ENCODE measurements around the gene GBP2.
"Not testable (repeated sequence)": the region's sequence is repeated elsewhere in the genome, so short reads cannot be mapped to it uniquely, and the experiment has no call there.

Gene GBP2

GRCh38 chr1:89125913-89126580 lies at the start of gene GBP2:
GBP2 (minus strand) TSS chr1:89126114; CDS start chr1:89121966, 4,148 bp downstream.
- DNase-seq (ENCODE audit: low read depth in 2 of 2), result no peak

- no peak for DNase-seq (ENCODE audit: low read depth in 2 of 2)
These were observed 48.6 kb upstream of the GBP2 start for GRCh38 chr1:89174491-89174890.

DNA sequence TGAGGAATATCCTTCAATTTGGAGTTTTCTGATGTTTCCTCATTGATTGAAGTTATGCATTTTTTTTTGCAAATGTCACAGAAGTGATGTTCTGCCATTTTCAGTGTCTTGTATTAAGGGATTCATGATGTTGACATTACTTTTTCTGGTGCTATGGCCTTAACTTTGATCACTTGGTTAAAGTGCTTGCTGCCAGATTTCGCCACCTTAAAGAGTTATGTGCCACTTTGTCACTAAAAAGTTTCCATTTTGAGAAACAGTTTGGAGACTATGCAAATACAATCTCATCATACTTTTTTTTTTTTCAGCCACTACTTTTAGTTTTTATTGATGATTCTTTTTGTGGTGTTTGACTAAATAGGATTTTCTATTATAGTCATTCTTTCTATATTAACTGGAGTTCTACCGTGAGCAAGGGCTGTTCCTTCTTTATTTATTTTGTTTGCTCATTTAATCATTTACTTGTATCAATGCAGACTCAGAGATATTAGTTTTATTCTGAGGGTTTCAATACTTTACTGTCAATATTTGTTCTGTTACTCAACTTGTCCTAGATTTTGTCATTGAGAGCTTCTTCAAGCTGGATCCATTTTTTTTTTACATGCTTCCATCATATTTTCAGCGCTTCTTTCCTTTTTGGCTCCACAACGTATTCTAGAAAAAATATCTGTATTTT lies 46.7 kb upstream of the GBP2 start:
- no peak for DNase-seq (ENCODE audit: low read depth in 2 of 2)

- DNase-seq (ENCODE audit: low read depth in 2 of 2), result no peak
These were observed 45.1 kb upstream of the GBP2 start for GRCh38 chr1:89171067-89171438.

- no peak for DNase-seq (ENCODE audit: low read depth in 2 of 2)
These were observed 44.5 kb upstream of the GBP2 start for GRCh38 chr1:89170170-89171066.

DNA sequence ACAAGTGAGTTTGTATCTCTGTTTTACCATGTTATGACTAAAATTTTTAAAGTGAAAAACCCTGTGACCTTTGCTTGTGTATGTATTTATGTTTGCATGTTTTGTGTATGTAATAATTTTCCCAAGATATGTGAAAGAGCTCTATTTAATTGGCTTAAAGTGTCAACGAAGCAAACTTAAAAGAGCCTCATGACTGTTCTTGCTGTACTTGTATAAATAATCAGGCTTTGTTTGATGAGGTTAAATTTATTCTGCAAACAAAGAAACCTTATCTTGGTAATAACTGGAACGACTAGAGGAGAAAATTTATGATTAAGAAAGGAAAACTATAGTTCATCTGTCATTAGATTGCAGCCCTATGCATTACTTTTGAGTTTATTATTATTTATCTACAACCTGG lies 43.3 kb upstream of the GBP2 start:
- no peak for DNase-seq (ENCODE audit: low read depth in 2 of 2)

DNA sequence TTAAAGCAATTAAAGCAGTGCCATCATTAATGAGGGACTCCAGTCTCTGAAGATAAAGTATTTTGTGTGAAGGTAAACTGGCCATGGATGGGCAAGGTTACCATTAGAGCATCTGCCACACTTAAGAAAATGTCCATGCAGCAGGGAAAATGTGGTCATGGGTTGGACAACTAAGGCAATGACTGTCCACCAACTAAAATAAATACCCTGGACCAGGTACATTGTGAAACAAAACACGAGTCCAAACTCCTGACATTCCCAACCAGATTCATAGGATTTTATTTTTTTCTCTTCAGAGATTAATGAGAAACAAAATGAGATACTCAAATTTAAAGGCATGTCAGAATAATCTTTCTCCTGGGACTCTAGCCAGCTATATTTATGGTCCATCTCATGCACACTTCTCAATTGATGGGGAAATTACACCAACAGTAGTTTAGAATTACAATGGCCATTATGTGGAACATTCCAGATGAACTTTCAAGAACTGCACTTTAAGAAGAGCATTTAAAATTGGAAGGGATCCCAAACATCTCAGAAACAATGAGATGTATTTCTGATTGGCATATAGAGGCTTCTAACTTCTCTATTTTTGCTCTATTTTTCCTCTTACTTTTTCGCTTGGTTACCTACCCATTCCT lies 41.8 kb upstream of the GBP2 start:
- no peak for DNase-seq (ENCODE audit: low read depth in 2 of 2)

GRCh38 chr1:89166705-89167104 lies 40.8 kb upstream of the GBP2 start:
- DNase-seq (ENCODE audit: low read depth in 2 of 2), result no peak

- no peak for DNase-seq (ENCODE audit: low read depth in 2 of 2)
These were observed 39.9 kb upstream of the GBP2 start for GRCh38 chr1:89165811-89166210.

DNA sequence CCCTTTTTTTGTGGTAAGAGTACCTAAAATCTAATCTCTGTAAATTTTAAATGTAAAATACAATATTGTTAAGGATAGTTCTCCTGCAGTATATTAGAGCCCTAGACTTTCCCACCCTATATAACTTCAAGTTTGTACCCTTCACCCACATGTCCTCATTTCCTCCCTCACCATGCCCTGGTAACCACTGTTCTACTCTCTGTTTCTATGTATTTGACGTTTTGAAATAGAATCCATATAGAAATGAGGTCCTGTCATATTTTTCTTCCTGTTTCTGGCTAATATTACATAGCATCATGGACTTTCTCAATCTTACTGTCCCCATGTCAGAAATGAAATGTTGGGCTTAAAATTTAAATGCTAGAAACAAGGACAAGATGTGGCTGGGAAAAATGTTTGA lies 25.1 kb upstream of the GBP2 start:
- no peak for DNase-seq (ENCODE audit: low read depth in 2 of 2)

GRCh38 chr1:89149976-89150375 lies 24.1 kb upstream of the GBP2 start:
- no peak for DNase-seq (ENCODE audit: low read depth in 2 of 2)

DNA sequence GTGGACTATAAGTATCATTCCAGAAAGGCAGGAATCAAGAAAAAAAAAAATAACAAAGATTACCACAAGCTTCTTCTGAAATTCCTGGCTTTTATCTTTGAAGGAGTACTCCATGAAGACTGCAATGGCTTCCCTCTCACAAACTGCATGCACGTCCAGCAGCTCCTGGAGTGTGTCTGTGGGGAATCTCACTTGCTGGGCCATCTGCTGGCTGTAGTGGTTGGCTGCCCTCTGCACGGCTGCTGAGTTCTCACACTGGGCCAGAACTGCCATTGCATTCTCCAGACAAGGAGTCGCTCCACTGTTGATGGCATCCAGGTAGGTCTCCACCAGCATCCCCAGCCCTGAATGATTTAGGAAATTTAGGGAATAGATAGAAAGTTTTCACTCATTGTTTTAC lies 23.3 kb upstream of the GBP2 start:
- no peak for DNase-seq (ENCODE audit: low read depth in 2 of 2)

DNA sequence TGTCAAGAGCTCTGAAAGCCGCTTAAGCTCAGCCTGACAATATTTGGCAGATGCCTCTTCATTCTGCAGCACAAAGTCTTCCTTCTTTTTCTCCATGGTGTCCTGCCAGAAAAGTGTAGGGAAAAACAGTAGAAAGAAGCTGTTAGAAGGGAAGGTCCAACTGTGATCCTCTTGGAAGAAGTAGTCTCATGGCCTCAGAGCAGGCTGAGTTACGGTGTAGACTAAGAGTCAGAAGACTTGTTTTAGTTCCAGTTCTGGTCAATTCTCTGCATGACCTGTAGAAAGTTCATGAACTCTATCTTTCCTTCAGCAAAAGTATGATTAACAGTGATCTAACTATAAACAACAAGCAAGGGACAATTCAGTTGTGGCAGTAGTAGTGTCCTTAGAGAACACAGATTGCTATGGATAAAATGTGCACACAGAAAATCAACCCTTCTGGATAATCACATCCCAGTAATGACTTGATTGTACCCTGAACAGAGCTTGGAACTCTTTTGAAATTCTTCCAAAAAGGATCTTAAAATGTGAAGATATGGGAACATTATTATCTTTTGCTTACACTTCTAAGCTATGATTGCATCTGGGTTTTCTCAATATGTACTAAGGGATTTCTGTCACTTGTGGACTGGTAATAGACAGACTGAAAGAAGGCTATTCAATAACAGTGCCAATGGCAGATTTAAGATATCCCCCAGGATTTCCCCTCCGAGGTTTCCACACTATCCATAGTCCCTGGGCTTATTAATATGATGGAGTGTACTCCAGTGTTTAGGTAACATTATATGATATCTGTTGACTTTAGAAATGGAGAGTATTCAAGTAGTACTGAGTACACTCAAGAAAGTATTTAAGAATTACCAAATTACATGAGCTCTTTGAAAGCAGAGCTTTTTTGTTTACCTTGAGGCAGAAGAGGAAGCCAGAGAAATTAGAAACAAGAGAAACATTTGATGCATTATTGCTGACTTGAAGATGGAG lies 22.1 kb upstream of the GBP2 start:
- no peak for DNase-seq (ENCODE audit: low read depth in 2 of 2)

DNA sequence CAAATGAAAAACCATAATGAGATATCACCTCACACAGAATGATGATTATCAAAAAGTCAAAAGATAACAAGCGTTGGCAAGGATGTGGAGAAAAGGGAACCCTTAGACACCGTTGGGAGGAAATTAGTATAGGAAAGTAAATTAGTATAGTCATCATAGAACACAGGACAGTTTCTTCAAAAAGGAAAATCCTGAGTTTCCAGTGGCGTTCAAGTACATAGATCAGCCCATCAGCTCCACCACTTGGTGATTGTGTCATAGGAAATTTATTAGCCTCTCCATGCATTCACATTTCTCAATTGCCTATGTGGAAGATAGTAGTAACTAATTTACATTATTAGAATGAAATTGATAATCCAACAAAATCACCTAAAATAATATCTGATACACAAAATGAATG lies 20.8 kb upstream of the GBP2 start:
- no peak for DNase-seq (ENCODE audit: low read depth in 2 of 2)

- no peak for DNase-seq (ENCODE audit: low read depth in 2 of 2)
These were observed 17.6 kb upstream of the GBP2 start for GRCh38 chr1:89143484-89143883.

DNA sequence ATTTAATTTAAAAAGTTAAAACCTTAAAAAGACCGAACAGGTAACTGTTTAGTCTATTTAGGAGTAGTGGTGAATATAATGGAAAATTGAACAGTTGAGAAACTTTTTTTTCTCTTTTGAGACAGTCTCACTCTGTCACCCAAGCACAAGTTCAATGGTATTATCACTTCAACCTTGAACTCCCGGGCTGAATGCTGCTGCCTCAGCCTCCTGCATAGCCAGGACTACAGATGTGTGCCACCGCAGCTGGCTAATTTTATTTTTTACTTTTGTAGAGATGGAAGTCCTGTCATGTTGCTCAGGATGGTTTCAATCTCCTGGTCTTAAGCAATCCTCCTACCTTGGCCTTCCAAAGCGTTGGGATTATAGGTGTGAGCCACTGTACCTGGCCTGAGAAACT lies 16.2 kb upstream of the GBP2 start:
- DNase-seq (ENCODE audit: low read depth in 2 of 2), result no peak

GRCh38 chr1:89133747-89134146 lies 7.8 kb upstream of the GBP2 start:
- DNase-seq (ENCODE audit: low read depth in 2 of 2), result no peak

- DNase-seq (ENCODE audit: low read depth in 2 of 2), result no peak
These were observed 4.8 kb upstream of the GBP2 start for GRCh38 chr1:89130716-89131115.

DNA sequence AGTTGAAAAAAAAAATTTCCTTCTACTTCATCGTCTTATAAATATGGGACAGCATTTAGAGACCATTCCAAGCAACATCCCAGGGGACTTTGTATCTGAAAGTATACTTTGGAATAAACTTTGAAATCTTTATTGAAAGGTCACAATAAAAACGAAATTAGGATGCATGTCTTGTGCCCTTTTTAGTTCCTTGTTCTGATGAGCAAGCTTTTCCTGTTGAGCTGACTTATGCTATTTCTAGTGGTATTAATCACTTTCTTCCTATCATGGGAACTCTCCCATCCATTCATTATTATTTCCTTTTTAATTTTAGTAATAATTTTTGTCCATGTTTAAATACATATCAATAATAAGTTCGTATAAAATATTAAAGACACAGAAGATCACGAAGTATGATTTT lies 4.0 kb upstream of the GBP2 start:
- no peak for DNase-seq (ENCODE audit: low read depth in 2 of 2)

- not testable (repeated sequence) for DNase-seq (ENCODE audit: low read depth in 2 of 2)
These were observed 2.1 kb upstream of the GBP2 start for GRCh38 chr1:89128003-89128458.

Data from stimulated activated CD4-positive, alpha-beta T cell treated with anti-CD3 and anti-CD28 coated beads, Interleukin-12 subunit alpha, Interleukin-12 subunit beta, amount 100 ng/mL, for 24 hours (primary cell).